ENCODE measurements around the gene ARRB1.
"Not testable (repeated sequence)": the region's sequence is repeated elsewhere in the genome, so short reads cannot be mapped to it uniquely, and the experiment has no call there.

The ARRB1 gene

DNA sequence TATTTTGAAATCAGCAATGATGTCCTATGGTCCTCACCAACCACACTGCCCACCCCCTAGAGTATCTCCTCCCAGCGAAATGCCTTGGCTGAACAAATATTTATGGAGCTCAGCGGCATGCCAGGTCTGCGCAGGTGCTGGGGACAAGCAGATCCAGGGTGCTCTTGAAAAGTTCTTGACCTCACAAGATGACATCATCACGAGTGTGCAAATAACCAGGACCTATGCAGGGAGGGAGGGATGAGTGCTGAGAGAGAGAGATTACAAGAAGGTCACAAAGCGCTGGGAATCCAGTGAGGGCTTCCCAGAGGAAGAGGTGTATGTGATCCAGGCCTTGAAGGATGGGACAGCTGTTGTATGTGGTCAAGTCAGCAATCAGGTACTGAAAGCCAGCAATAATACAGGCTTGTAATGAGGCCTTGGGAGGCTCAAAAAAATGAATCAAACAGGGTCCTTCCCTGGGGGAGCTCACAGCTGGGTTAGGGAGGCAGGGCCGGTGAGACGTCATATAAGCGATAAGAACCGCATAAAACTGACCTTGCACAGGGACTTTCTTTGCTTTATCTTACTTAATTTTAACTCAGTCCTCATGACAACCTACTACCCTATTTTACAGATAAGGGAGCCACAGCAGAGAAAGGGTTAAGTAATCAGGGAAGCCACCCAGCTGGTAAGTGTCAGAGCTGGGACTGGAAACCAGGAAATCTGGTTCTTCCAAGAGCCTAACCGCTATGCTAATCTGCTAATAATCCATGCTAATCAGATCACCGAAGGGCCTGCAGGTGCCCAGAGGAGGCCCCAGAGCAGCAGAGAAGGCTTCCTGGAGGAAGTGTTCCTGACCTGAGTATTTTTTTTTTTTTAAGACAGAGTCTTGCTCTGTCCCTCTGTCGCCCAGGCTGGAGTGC is 8.2 kb downstream of the ARRB1 start:
- DNase-seq: no peak

DNA sequence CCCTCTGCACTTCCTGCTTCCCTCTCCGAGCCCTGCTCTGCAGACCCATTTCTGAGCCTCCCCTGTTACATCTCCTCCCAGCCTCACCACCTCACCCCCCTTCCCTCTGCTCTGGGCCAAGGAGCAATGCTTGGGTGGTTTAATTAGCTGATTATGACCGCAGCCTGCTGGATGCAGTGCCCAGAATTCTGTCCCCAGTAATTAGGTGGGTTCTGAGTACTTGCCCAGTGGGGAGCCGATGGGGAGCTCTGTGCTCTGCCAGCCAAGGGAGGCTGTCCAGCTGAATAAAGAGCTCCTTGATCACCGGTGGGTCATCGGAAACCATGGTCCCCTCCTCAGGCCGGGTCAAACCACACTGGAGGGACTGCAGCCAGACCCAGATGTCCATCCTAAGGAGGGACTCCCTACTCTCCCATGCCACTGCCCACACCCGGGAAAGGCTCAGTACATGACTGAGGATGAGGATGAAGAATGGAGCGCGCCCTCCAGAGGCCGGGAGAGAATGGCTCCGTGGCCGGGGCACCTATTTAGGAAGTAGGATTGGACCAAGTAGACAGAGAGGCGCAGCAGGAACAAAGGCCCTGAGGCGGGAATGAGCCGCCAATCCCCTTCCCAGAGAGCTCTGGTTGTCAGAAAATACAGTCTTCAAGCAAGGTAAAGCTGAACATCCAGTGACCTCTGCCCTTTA is 9.1 kb downstream of the ARRB1 start:
- DNase-seq: no peak

DNA sequence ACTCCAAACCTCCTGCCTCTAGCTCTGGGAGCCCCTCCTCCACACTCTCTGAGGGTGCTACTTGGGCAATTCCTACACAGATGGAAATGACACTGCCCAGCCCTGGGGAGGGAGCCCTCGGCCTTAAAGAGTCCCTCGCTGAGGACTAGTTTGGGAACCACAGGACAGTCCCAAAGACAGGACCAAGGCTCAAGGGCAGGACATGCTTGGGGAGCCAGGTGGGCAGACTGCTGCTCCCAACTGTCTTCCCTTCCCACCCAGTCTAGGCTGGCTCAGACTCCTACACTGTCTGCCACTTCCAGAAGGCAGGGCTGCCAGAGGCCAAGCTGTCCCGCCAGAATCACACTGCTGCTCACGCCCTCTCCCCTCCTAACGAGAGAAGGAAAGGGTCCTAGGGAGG is 9.8 kb downstream of the ARRB1 start:
- no peak for DNase-seq

DNA sequence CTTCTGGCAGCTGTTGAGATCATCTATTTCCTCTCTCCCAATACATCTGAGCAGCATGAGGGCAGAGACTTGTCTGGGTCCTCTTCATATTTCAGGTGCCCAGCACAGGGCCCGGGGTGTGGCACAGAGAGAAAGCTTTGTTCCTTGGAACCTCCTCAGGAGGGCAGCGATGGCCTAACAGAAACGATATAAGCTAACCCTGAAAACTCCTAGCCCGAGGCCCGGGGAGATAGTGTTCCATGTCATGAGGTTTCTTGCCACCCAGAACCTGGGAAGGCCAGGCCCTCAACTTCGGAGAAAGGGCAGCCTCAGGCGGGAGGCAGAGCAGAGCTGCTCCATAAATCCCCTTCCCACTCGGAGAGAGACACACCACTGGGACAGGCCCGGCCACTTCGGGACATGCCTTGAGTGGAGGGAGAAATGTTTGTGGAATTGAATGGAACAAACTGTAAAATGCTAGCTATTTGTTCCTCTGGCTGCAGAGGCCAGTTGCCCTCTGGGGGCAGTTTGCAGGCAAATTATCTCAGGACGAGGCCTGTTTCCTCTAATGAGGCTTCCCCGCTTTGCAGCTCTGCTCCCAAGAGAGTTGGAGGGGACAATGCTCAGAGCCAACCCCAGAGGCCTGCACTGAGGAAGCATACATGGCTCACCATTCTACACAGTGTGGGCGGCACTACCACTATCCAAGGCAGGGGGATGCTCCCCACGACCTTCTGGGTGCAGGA is 11.6 kb downstream of the ARRB1 start:
- no peak for DNase-seq

DNA sequence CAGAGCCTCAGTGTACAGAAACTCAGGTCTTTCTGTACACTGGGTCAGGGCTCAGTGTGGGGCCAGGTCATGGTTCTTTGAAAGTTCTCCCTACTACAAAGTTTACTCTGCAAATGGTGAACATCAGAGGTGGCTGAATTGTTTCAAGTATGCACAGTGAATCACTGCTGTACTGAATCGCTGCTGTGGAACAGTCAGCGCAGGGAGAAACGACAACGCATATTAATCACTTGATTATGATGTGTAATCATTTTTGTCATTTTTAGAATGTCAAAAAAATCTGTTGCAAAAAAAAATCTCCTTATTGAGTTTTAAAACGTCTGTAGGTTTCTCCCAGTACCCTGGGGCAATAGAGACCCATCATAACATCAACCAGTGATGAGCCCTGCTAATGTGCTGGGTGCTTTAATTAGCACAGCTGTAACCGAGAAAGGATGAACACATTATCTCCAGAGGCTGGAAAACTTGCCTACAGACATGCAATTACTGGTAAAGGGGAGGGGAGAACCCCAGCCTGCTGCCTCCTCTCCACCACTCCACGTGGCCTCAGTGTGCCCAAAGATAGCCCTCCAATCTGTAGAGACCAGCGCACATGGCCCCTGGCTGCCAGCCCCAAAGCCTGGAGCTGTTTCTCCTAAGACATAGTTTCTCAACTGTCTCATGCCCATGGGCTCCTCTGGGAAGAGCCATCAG is 12.8 kb downstream of the ARRB1 start:
- no peak for DNase-seq

DNA sequence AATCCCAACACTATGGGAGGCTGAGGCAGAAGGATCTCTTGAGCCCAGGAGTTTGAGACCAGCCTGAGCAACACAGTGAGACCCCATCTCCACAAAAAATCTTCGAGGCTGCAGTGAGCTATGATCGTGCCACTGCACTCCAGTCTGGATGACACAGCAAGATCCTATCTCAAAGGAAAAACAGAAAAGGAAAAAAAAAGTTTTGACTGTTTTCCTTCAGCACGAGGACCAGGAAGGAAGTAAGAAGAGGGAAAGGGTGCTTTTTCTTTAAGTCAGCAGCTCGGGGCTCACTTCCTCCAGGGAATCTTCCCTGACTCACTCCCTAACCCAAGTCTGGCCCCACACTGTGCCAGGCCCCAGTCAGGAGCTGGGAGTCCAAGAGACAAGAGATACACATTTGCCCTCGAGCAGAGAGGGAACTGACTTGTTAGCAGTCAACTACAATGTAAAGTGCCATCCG is 14.2 kb downstream of the ARRB1 start:
- peak in 1 of 2 donors; percentile 53 for DNase-seq

DNA sequence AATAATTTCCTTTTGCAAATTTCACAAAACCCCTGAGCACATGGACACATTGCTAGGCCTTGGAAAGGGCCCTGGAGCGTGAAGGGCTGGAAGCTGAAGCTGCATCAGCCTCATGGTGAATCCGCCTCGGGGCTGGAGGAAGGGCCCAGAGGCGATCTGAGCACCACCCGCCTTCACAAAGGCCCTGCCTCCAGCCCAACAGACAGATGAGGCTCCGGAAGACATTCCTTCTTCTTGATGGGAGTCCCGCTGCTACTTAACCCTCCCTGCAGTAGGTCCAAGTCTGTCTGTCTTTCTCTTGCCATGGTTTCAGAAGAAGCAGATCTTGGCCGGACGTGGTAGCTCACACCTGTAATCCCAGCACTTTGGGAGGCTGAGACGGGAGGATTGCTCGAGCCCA is 16.5 kb downstream of the ARRB1 start:
- no peak for DNase-seq

DNA sequence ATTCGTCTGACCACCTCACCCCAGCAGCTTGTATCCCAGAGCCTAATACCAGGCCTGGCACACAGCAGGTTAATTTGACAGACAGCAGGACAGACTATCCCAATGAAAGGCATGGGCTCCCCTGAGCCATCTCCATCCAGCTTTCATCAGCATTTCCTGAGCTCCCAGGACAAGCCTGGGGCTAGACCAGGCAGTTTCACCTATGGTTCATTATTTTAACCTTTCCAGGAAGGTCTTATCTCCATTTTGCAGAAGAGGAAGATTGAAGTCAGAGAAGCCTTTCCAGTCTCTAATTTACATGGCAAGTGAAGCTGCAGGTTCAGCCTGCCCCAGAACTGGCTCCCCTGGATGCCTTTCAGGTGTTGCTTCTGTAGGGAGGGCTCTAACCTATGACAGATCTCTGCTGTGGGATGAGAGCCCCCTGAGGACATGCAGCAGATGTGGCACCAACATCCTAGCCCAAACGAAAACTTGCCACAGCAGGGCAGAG is 17.0 kb downstream of the ARRB1 start:
- DNase-seq: no peak

DNA sequence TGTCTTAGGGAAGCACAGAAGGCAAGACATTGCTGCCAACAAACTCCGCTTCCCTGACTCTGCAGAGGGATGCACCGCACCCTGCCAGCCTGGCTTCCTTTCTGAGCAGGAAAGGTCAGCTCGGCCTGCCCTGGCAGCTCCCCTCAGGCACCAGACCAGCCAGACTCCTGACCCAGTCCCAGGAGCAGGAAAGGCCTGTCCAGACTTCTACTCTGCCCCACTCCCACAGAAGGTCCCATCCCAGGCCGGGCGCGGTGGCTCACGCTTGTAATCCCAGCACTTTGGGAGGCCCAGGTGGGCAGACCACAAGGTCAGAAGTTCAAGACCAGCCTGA is 17.7 kb downstream of the ARRB1 start:
- DNase-seq: no peak

DNA sequence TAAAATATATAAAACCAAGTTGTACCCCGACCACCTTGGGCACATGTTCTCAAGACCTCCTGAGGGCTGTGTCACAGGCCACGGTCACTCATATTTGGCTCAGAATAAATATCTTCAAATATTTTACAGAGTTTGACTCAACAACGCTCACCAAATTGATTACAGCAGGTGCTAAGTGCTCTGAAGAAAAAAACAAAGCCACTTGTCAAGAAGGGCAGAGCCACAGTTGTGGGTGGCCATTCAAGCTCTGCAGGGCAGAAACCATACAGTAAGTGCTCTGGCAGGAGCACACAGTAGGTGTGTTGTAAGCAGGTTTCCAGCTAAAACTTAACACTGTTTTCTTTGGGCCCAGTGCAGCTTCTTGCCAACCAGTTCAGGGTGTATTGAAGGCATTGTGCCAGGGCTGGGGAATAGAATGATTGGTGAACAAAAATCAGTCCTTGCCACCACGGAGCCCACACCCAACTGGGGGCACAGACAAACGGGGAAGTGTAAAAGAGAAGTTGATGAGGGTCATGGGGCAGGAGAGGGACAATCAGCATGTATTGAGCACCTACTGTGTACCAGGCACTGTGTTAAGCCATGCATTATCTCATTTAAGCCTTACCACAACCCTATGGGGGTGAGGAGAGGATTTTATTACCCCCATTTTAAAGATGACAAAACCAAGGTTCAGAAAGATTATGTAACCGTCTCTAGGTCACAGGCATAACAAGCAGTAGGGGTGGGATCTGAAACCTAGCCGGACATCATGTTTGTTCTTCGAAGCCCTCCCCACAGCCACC is 18.2 kb downstream of the ARRB1 start:
- no peak for DNase-seq

DNA sequence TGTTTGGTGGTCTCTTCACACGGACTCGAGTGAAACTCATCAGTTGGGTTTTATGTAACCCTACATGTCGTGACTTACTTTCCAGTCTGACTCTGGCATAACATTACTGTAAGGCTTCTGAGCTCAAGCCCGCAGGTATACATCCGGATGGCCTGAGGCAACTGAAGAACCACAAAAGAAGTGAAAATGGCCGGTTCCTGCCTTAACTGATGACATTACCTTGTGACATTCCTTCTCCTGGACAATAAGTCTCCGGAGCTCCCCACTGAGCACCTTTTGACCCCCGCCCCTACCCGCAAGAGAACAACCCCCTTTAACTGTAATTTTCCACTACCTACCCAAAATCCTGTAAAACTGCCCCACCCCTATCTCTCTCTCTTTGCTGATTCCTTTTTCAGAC is 19.7 kb downstream of the ARRB1 start:
- not testable (repeated sequence) for DNase-seq

DNA sequence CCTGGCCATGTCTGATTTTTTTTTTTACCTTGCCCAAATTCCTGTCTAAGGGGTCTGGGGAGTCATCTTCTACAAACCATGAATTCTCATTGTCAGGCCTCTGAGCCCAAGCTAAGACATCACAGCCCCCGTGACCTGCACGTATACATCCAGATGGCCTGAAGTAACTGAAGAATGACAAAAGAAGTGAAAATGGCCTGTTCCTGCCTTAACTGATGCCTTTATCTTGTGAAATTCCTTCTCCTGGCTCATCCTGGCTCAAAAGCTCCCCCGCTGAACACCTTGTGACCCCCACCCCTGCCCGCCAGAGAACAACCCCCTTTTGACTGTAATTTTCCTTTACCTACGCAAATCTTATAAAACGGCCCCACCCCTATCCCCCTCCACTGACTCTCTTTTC is 20.2 kb downstream of the ARRB1 start:
- not testable (repeated sequence) for DNase-seq

DNA sequence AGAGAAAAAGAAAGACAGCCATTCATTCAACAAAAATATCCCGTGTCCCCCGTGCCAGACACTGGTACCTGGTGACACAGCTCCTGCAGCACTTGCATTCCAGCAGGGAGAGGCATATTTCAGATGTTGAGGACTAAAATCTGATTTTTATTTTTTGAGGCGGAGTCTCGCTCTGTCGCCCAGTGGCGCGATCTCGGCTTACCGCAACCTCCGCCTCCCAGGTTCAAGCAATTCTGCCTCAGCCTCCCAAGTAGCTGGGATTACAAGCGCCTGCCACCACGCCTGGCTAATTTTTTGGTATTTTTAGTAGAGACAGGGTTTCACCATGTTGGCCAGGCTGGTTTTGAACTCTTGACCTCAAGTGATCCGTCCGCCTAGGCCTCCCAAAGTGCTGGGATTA is 20.6 kb downstream of the ARRB1 start:
- DNase-seq: not testable (repeated sequence)

DNA sequence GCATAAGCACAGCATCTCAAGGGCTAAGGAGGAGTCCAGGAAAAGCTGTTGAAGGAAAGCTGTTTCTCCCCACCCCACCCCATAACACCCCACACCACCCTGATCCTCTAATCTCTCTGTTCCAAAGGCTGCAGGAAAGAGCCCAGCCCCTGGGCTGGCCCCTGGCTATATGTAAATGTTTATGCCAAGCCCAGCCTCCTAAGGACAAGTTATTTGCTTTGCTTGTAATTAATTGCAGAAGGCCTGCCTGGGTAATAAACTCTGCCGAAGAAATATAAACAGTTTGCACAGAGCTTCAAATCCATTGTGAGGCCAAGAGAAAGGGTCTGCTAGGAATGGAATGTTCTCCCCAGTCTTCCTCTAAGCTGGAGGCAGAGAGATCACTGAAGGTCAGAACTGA is 21.2 kb downstream of the ARRB1 start:
- DNase-seq: no peak

DNA sequence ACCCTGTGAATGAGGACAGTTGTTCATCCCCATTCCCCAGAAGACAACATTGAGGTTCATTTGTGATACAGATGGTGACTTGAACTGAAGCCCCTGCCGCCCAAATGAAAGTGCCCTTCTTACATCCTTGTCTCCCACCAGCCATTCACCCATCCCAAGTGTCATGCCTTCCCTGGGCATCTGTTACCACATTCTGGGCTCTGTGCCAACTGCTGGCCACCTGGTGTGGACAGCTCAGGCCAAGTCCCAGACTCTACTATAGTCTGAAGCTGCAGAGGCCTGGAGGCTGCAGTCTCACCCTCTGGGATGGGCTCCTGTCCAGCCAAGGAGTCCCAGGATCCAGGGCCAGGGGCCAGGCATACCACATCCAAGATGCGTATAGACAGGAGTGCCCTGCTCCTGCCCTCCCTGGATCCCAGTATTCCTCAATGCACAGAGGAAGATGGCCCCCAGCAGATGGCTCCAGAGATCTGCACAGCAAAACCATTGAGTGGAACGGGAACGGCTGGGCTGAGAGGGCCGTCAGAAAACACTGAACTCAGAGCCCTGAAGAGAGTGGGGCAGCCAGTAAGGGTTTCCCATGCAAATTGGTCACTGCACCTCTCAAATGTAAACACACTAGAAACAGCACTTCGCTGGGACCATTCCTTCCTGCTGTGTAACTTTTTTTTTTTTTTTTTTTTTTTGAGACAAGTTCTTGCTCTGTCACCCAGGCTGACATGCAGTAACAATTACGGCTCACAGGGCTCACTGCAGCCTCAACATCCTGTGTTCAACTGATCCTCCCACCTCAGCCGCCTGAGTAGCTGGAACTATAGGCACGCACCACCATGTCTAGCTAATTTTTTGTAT is 22.8 kb downstream of the ARRB1 start:
- DNase-seq: peak; percentile 52 to 54

DNA sequence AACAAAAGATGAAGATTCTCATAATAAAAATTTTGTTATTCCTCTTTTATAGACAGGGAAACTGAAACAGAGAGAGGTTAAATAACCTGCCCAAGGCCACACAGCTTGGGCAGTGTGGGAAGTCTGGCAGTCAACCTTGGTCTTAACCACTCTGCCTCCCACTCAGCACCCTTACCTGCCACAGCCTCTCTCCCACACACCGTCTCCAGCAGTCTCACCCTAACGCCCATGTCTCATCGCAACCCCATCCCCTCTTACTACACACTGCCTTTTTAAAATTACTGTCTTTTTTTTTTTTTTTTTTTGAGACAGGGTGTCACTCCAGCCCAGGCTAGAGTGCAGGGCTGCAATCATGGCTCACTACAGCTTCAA is 25.0 kb downstream of the ARRB1 start:
- no peak for DNase-seq

DNA sequence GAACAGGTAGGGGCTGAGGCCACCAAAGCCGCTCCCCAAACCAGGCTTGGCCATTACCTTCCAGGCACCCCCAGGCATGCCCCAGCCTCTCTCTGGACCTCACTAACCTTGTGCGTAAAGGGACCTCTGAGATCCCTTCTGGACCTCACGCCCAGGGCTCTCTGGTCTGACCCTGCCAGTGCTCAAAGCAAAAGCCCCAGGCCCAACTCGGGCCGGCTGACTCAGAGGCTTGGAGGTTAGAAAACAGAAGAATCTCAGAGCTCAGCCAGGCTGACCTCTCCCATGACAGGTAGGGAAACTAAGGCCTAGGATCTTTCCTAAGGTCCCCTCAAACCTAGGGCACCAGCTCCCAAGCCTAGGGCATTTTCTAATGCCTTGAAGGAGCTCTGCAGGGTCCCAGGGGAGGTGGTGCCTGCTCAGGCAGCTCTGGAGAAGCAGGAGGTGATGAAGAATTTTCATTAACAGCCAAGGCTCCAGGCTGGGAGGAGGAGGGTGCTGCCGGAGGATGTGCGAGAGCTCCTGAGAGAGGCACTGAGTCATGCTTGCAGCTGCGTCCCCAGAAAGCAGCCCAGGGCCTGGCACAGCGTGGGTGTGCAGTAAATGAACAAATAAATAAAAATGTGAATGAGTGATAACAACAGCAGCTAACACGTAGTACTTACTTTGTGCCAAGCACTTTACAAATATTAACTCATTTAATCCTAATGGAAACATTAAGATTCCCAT is 25.6 kb downstream of the ARRB1 start:
- DNase-seq: no peak

DNA sequence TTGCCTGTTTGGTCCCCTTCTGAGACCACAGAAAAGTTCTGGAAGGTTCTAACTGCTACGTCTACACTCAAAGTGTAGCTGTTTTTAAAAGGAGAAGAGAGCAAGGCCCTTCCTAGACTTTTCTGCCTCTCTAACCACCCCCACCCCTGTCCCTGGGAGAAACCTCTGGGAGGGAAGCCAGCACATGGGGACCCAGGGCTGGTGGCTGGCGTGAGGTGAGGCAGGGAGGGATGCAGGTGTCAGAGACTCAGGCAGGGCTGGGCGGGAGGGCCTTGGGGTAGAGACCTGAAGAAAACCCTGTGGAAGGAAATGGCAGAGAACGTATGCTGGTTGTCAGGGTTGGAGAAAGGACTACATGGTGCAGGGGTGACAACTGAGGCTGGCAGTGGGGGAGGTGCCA is 26.7 kb downstream of the ARRB1 start:
- no peak for DNase-seq

DNA sequence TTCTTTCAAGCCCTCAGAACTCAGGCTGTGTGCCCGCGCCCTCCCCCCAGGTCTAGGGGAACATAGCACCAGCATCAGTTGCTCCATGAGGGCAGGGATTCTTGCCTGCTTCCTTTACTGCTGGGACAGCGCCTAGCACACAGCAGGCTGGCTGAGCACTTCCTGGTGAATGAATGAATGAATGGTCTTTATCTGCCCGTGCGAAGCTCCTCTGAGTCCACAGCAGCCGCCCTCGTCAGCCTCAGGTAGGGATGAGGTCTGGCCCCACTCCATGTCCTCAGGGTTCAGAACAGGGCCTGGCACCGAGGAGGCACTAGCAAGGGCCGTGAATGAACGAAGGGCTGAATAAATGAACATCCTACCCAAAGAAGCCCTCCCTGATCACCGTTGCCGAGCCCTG is 27.3 kb downstream of the ARRB1 start:
- no peak for DNase-seq

DNA sequence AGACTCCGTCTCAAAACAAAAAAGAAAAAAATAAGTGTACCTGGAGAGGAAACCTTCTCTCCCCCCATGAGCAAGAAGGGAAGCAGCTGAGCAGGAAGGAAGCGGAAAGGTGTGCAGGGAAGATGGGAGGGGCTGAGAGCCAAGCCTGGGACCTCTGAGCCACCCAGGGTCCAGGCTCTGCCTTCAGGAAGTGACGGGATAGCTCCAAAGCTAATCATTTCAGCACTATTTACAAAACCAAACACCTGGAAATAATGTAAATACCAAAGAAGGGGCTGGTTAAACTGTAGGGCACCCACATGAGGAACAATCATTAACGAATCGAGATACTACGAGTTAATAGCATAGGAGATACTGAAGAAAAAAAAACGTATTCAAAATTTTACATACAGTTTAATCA is 27.9 kb downstream of the ARRB1 start:
- DNase-seq: no peak

All from CD4-positive, alpha-beta T cell treated with Interleukin-1 beta for 1 hour (primary cell).